HG02759 (cell line): ENCODE results near the gene SFXN3.
"Not testable (repeated sequence)": the region's sequence is repeated elsewhere in the genome, so short reads cannot be mapped to it uniquely, and the experiment has no call there.

Experiments used
- ATAC-seq: cut with Tn5 transposase; IDR thresholded peaks from one replicate; pipeline ENCODE4 v1.9.1; 2021; ENCODE audit warnings: mild to moderate bottlenecking, moderate library complexity; ENCODE audit not compliant: unreplicated experiment

Gene SFXN3

GRCh38 chr10:101034404-101034803 lies 3.4 kb downstream of the SFXN3 start:
- not testable (repeated sequence) for ATAC-seq

- no peak for ATAC-seq
Measured at GRCh38 chr10:101035314-101035713, 4.3 kb downstream of the SFXN3 start.

GRCh38 chr10:101035916-101036702 lies 5.1 kb downstream of the SFXN3 start:
- no peak for ATAC-seq

- no peak for ATAC-seq
Measured at GRCh38 chr10:101036726-101037125, 5.7 kb downstream of the SFXN3 start.

GRCh38 chr10:101038484-101038883 lies 7.5 kb downstream of the SFXN3 start:
- ATAC-seq, result no peak

GRCh38 chr10:101040061-101040460 lies 9.0 kb downstream of the SFXN3 start:
- no peak for ATAC-seq

GRCh38 chr10:101040851-101041250 lies 9.8 kb downstream of the SFXN3 start:
- ATAC-seq, result no peak

GRCh38 chr10:101041252-101041761 lies 10.3 kb downstream of the SFXN3 start:
- ATAC-seq, result peak; percentile 59

- no peak for ATAC-seq
Measured at GRCh38 chr10:101042118-101042517, 11.1 kb downstream of the SFXN3 start.

- ATAC-seq, result peak; percentile 96
Measured at GRCh38 chr10:101042667-101043362, 11.8 kb downstream of the SFXN3 start.

- no peak for ATAC-seq
Measured at GRCh38 chr10:101043363-101043707, 12.3 kb downstream of the SFXN3 start.

- ATAC-seq, result no peak
Measured at GRCh38 chr10:101044117-101044516, 13.1 kb downstream of the SFXN3 start.

- no peak for ATAC-seq
Measured at GRCh38 chr10:101046332-101047238, 15.6 kb downstream of the SFXN3 start.

- no peak for ATAC-seq
Measured at GRCh38 chr10:101047268-101047667, 16.2 kb downstream of the SFXN3 start.

GRCh38 chr10:101047961-101048892 lies 17.2 kb downstream of the SFXN3 start:
- no peak for ATAC-seq

GRCh38 chr10:101050208-101051069 lies 19.4 kb downstream of the SFXN3 start:
- ATAC-seq, result peak; percentile 69

GRCh38 chr10:101052285-101052684 lies 21.3 kb downstream of the SFXN3 start:
- ATAC-seq, result no peak

GRCh38 chr10:101053516-101053915 lies 22.5 kb downstream of the SFXN3 start:
- ATAC-seq, result no peak

- ATAC-seq, result no peak
Measured at GRCh38 chr10:101054351-101054750, 23.3 kb downstream of the SFXN3 start.
